Inferior parietal cortex (tissue), 1 donor: ENCODE results near the gene CDC25B.
"Not testable (repeated sequence)": the region's sequence is repeated elsewhere in the genome, so short reads cannot be mapped to it uniquely, and the experiment has no call there.

Experiments used
- DNase-seq: peaks from one replicate; pipeline ENCODE4 v3.0.0-alpha.2; 2016; ENCODE audit errors: extremely low spot score

Gene CDC25B

GRCh38 chr20:3785240-3786125 is 10.6 kb upstream of the CDC25B start:
- no peak for DNase-seq

- DNase-seq: no peak
Observed at GRCh38 chr20:3786126-3786484, 10.0 kb upstream of the CDC25B start.

- DNase-seq: peak; percentile 81
Observed at GRCh38 chr20:3786665-3787323, 9.3 kb upstream of the CDC25B start, which contains the start of gene CENPB. TSS of gene CENPB (minus strand) at chr20:3786740. CDS start at chr20:3786483, 257 bp downstream.

GRCh38 chr20:3787324-3788014 is 8.6 kb upstream of the CDC25B start:
- no peak for DNase-seq

GRCh38 chr20:3788685-3789155 is 7.4 kb upstream of the CDC25B start:
- DNase-seq: no peak

GRCh38 chr20:3789201-3789600 is 6.9 kb upstream of the CDC25B start:
- not testable (repeated sequence) for DNase-seq

- DNase-seq: not testable (repeated sequence)
Observed at GRCh38 chr20:3794168-3794567, 1.9 kb upstream of the CDC25B start.

- DNase-seq: no peak
Observed at GRCh38 chr20:3794701-3795420, 1.2 kb upstream of the CDC25B start.

GRCh38 chr20:3796477-3797225 is 541 bp downstream of the CDC25B start:
- DNase-seq: no peak

- no peak for DNase-seq
Observed at GRCh38 chr20:3797226-3797545, 1.1 kb downstream of the CDC25B start.

- DNase-seq: no peak
Observed at GRCh38 chr20:3797592-3798372, 1.7 kb downstream of the CDC25B start.

GRCh38 chr20:3798373-3798768 is 2.3 kb downstream of the CDC25B start:
- DNase-seq: peak; percentile 22

- no peak for DNase-seq
Observed at GRCh38 chr20:3798908-3799248, 2.8 kb downstream of the CDC25B start.

GRCh38 chr20:3800256-3800877 is 4.3 kb downstream of the CDC25B start:
- DNase-seq: no peak

GRCh38 chr20:3800878-3801260 is 4.8 kb downstream of the CDC25B start:
- no peak for DNase-seq

GRCh38 chr20:3801299-3801698 is 5.2 kb downstream of the CDC25B start:
- no peak for DNase-seq

- DNase-seq: no peak
Observed at GRCh38 chr20:3801846-3802245, 5.7 kb downstream of the CDC25B start.

GRCh38 chr20:3802524-3803239 is 6.6 kb downstream of the CDC25B start:
- no peak for DNase-seq

GRCh38 chr20:3803289-3803688 is 7.2 kb downstream of the CDC25B start:
- no peak for DNase-seq
